NT2/D1 (cell line): ENCODE measurements around the gene OXNAD1.

Experiments
- SUZ12 ChIP-seq: IDR thresholded peaks from 2 replicates; pipeline ENCODE4 v1.6.1; 2011; ENCODE audit not compliant: insufficient read length, insufficient read depth; ENCODE audit errors: extremely low read depth
- YY1 ChIP-seq: IDR thresholded peaks from 2 replicates; pipeline ENCODE4 v1.6.1; 2011; ENCODE audit not compliant: insufficient read length, insufficient read depth
- ZNF274 ChIP-seq: IDR thresholded peaks from 2 replicates; pipeline ENCODE4 v1.6.1; 2011; ENCODE audit warnings: mild to moderate bottlenecking, low read depth, low read length

DNA sequence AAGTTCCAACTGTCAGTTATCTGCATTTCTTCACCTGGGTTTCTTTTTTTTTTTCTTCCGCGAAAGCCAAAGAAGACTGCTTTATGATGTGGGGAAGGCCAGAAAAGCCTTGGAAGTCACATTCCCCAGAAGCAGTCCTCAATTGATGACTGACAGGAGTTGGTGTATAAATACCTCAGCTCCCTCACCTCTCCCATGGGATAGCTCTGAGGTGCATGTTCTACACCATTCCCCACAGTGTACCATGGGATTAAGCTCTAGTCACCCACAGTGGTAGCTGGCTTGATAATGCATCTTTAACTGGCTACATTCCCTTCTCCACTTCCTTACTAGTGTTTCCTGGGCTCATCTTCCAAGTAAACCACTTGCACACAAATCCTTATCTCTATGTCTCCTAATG, 30.7 kb upstream of the OXNAD1 start:
- TF ChIP-seq ZNF274 (no peak), YY1 (no peak), SUZ12 (no peak)
